ENCODE measurements around the gene HEATR5B. TPM values are rescaled to one million over a fixed set of nuclear protein-coding genes. Genes with fewer than 3 reads are reported as not detected.

Gene HEATR5B
- total RNA-seq, 1 experiment from 2014 or later: 14.5 TPM

DNA sequence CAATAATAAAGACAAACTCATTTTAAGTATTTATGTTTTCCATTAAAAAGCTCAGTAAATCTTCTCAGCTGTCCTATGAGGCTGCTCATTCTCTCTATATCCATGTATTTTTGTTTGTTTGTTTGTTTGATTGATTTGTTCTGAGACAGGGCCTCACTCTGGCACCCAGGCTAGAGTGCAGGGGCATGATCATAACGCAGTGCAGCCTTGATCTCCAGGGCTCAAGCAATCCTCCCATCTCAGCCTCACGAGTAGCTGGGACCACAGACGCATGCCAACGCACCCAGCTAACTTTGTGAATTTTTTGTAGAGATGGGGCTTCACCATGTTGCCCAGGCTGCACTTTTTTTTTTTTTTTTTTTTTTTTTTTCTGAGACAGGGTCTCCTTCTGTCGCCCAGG is 123.4 kb downstream of the HEATR5B start:
- BruUV-seq (replicated peaks): no TSS peak
- peaks cover 7% of the 10 kb centered on the region for H3K36me3 Mint-ChIP-seq (ENCODE audit: insufficient read depth, unreplicated experiment)
- H3K9me3 Mint-ChIP-seq (ENCODE audit: unreplicated experiment): no peaks in the 10 kb centered on the region
- DNase-seq (ENCODE audit: unreplicated experiment): no peak
- no peak overlapping the region for H3K4me3 Mint-ChIP-seq (ENCODE audit: unreplicated experiment)
- ChIA-PET CTCF (interaction anchor here (0.6 kb wide), 1 partner anchor 330 kb away, joined by 3 read pairs; no protein-coding TSS in a partner anchor), POLR2A (interaction anchor here (0.6 to 3.6 kb wide), 3 partner anchors 8 to 29 kb away, joined by 3 to 27 read pairs (median 7); no protein-coding TSS in a partner anchor)
- no peaks in the 10 kb centered on the region for H3K27me3 Mint-ChIP-seq (ENCODE audit: insufficient read depth, unreplicated experiment)
- TF ChIP-seq, protein P1, sequence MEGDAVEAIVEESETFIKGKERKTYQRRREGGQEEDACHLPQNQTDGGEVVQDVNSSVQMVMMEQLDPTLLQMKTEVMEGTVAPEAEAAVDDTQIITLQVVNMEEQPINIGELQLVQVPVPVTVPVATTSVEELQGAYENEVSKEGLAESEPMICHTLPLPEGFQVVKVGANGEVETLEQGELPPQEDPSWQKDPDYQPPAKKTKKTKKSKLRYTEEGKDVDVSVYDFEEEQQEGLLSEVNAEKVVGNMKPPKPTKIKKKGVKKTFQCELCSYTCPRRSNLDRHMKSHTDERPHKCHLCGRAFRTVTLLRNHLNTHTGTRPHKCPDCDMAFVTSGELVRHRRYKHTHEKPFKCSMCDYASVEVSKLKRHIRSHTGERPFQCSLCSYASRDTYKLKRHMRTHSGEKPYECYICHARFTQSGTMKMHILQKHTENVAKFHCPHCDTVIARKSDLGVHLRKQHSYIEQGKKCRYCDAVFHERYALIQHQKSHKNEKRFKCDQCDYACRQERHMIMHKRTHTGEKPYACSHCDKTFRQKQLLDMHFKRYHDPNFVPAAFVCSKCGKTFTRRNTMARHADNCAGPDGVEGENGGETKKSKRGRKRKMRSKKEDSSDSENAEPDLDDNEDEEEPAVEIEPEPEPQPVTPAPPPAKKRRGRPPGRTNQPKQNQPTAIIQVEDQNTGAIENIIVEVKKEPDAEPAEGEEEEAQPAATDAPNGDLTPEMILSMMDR (IDR thresholded peaks at IDR 0.05; ENCODE audit: unreplicated experiment): no peak
- H3K4me1 Mint-ChIP-seq (ENCODE audit: insufficient read depth, unreplicated experiment): peaks cover 31% of the 10 kb centered on the region
- H3K27ac Mint-ChIP-seq (ENCODE audit: low read depth, unreplicated experiment): no peak overlapping the region
- intact Hi-C loops (cut with micrococcal nuclease): no loop called here

DNA sequence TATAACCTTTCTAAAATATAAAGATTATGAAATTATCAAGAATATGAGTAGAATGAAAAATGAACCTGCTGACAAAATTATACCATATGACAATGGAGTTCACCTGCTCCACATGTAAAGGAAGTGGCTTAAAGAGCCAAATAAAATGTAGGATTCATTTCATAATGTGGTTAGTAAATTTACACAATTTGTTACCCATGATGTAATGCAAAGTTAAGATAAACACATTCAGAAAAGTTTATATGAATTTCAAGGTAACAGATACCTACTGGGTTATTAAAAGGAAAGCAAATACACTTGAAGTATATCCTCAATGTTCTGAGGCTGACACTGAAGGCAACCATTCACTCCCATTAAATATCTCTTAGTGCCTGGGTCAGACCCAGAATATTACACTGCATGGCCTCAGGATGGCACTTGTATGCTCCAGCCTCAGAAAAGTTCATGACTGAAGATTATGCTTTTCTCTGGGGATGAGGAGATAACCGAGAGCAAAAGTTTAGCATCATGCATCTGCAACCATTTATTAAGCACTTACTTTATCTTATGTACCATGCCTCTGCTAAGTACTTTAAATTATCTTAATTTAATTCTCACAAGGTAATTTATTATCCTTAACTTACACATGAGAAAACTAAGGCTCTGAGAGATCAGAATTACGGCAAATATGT is 124.0 kb downstream of the HEATR5B start:
- Mint-ChIP-seq H3K27me3 (ENCODE audit: insufficient read depth, unreplicated experiment) (no peaks in the 10 kb centered on the region), H3K27ac (ENCODE audit: low read depth, unreplicated experiment) (no peak overlapping the region), H3K4me3 (ENCODE audit: unreplicated experiment) (no peak overlapping the region), H3K36me3 (ENCODE audit: insufficient read depth, unreplicated experiment) (peaks cover 13% of the 10 kb centered on the region), H3K4me1 (ENCODE audit: insufficient read depth, unreplicated experiment) (peaks cover 31% of the 10 kb centered on the region), H3K9me3 (ENCODE audit: unreplicated experiment) (no peaks in the 10 kb centered on the region)
- no peak for DNase-seq (ENCODE audit: unreplicated experiment)
- BruUV-seq (replicated peaks): no TSS peak
- TF ChIP-seq, protein P1 (IDR thresholded peaks at IDR 0.05; ENCODE audit: unreplicated experiment): no peak
- CTCF ChIA-PET: interaction anchor here (0.6 to 1.2 kb wide), 2 partner anchors 19 to 331 kb away, joined by 3 to 4 read pairs; no protein-coding TSS in a partner anchor
- intact Hi-C loops (cut with micrococcal nuclease): no loop called here
- POLR2A ChIA-PET: interaction anchor here (3.6 kb wide), 1 partner anchor 7 kb away, joined by 27 read pairs; no protein-coding TSS in a partner anchor

DNA sequence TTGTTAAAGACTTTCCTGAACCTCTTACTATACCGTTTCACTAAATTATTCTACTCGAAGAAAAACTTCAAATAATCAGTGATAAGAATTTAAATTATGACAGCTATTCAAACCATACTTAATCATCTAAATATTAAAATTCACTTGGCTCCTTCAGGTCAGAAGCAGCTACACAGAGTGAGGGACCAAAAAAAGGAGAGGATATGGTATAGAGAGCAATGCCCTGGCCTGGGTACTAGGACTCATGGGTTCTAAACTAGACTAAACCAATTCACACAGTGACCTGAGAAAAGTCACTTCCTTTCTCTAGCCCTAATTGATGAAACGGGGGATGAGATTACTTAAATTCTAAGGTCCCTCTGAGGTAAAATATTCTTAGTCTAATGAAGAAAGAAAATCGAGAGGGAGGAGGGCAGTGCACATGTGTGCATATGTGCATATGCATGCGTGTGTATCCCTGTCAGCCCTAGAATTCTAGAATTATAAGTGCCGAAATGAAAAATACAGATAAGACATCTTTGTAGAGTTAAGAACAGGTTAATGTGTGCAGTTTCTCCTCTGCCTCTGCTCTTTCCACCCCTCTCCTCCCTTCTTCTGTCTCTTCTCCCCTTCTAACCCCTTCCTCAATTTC is 129.1 kb downstream of the HEATR5B start:
- peaks cover 22% of the 10 kb centered on the region for H3K4me1 Mint-ChIP-seq (ENCODE audit: insufficient read depth, unreplicated experiment)
- ChIA-PET POLR2A (interaction anchor here (1.1 to 4.6 kb wide), 3 partner anchors 7 to 66 kb away, joined by 4 to 27 read pairs (median 5); partner anchors contain the start of gene STRN), CTCF (interaction anchor here (0.6 kb wide), 1 partner anchor 14 kb away, joined by 8 read pairs; no protein-coding TSS in a partner anchor)
- H3K27me3 Mint-ChIP-seq (ENCODE audit: insufficient read depth, unreplicated experiment): no peaks in the 10 kb centered on the region
- no TSS peak for BruUV-seq (replicated peaks)
- H3K36me3 Mint-ChIP-seq (ENCODE audit: insufficient read depth, unreplicated experiment): peaks cover 18% of the 10 kb centered on the region
- no peaks in the 10 kb centered on the region for H3K9me3 Mint-ChIP-seq (ENCODE audit: unreplicated experiment)
- TF ChIP-seq, protein P1 (IDR thresholded peaks at IDR 0.05; ENCODE audit: unreplicated experiment): no peak
- H3K4me3 Mint-ChIP-seq (ENCODE audit: unreplicated experiment): no peak overlapping the region
- intact Hi-C loops (cut with micrococcal nuclease): no loop called here
- DNase-seq (ENCODE audit: unreplicated experiment): no peak
- peak overlapping the region; percentile 1 for H3K27ac Mint-ChIP-seq (ENCODE audit: low read depth, unreplicated experiment)

DNA sequence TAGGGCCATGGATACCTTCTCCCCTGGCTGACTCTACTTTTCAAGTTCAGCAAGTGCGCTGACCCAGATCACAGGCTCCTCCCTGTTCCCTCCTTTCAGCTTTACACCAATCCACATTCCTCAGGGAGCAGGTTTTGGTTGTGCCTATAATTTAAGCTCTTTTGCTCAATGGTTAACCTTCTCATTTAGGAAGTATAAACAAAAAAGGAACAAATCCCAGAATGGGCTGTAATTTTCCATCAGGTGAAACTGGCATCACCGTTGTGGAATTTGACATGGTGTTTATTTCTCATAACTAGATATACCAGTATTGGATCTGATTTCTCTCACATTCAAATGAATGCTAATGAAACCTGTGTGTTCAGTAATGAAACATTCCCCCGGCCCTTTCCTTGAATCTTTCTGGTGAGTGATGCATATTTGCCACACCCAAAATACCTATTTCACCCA is 131.4 kb downstream of the HEATR5B start:
- CTCF ChIA-PET: interaction anchor here (1.6 kb wide), 1 partner anchor 33 kb away, joined by 3 read pairs; no protein-coding TSS in a partner anchor
- BruUV-seq (replicated peaks): no TSS peak
- peak; percentile 9 for DNase-seq (ENCODE audit: unreplicated experiment)
- H3K4me1 Mint-ChIP-seq (ENCODE audit: insufficient read depth, unreplicated experiment): peaks cover 31% of the 10 kb centered on the region
- POLR2A ChIA-PET: interaction anchor here (0.9 to 4.6 kb wide), 5 partner anchors 9 to 60 kb away, joined by 3 to 36 read pairs (median 8); partner anchors contain the start of gene STRN
- peaks cover 11% of the 10 kb centered on the region for H3K36me3 Mint-ChIP-seq (ENCODE audit: insufficient read depth, unreplicated experiment)
- peak overlapping the region; percentile 1 for H3K27ac Mint-ChIP-seq (ENCODE audit: low read depth, unreplicated experiment)
- H3K4me3 Mint-ChIP-seq (ENCODE audit: unreplicated experiment): no peak overlapping the region
- H3K9me3 Mint-ChIP-seq (ENCODE audit: unreplicated experiment): no peaks in the 10 kb centered on the region
- intact Hi-C loops (cut with micrococcal nuclease): no loop called here
- TF ChIP-seq, protein P1 (IDR thresholded peaks at IDR 0.05; ENCODE audit: unreplicated experiment): no peak
- H3K27me3 Mint-ChIP-seq (ENCODE audit: insufficient read depth, unreplicated experiment): no peaks in the 10 kb centered on the region
